Measurements from ENCODE around the gene GOLPH3L. TPM values are rescaled to one million over a fixed set of nuclear protein-coding genes. Genes with fewer than 3 reads are reported as not detected.
"Not testable (repeated sequence)": the region's sequence is repeated elsewhere in the genome, so short reads cannot be mapped to it uniquely, and the experiment has no call there.

GOLPH3L gene
- total RNA-seq, 3 donors from 2014 or later = 22.2 to 44.3 (median 31.8) TPM

GRCh38 chr1:150613061-150613920 is 83.7 kb downstream of the GOLPH3L start:
- Histone ChIP-seq H3K27ac (peak overlapping the region; percentile 87 to 93), H3K4me3 (peak overlapping the region in 2 of 3 donors; percentile 0 to 13), H3K27me3 (no peaks in the 10 kb centered on the region), H3K36me3 (no peaks in the 10 kb centered on the region), H3K4me1 (peaks cover 0 to 17% of the 10 kb centered on the region in 2 donors), H3K9me3 (no peaks in the 10 kb centered on the region)
- intact Hi-C loops (cut with DNase I; ENCODE audit: low total_unique reads) = no loop called here
- DNase-seq (ENCODE audit: low spot score in 2 of 2) = no peak
- TF ChIP-seq POLR2A (IDR thresholded peaks at IDR 0.05) (no peak), POLR2AphosphoS5 (IDR thresholded peaks at IDR 0.05) (no peak)
- TF ChIP-seq, protein P1, sequence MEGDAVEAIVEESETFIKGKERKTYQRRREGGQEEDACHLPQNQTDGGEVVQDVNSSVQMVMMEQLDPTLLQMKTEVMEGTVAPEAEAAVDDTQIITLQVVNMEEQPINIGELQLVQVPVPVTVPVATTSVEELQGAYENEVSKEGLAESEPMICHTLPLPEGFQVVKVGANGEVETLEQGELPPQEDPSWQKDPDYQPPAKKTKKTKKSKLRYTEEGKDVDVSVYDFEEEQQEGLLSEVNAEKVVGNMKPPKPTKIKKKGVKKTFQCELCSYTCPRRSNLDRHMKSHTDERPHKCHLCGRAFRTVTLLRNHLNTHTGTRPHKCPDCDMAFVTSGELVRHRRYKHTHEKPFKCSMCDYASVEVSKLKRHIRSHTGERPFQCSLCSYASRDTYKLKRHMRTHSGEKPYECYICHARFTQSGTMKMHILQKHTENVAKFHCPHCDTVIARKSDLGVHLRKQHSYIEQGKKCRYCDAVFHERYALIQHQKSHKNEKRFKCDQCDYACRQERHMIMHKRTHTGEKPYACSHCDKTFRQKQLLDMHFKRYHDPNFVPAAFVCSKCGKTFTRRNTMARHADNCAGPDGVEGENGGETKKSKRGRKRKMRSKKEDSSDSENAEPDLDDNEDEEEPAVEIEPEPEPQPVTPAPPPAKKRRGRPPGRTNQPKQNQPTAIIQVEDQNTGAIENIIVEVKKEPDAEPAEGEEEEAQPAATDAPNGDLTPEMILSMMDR (IDR thresholded peaks at IDR 0.05) = no peak

GRCh38 chr1:150612014-150612345 is 85.0 kb downstream of the GOLPH3L start:
- Histone ChIP-seq H3K4me1 (peaks cover 0 to 17% of the 10 kb centered on the region in 2 donors), H3K27me3 (no peaks in the 10 kb centered on the region), H3K27ac (peak overlapping the region; percentile 87 to 93), H3K36me3 (no peaks in the 10 kb centered on the region), H3K4me3 (peak overlapping the region in 1 of 3 donors; percentile 17), H3K9me3 (no peaks in the 10 kb centered on the region)
- intact Hi-C loops (cut with DNase I; ENCODE audit: low total_unique reads) = no loop called here
- no peak for DNase-seq (ENCODE audit: low spot score in 2 of 2)
- TF ChIP-seq POLR2A (IDR thresholded peaks at IDR 0.05) (no peak), POLR2AphosphoS5 (IDR thresholded peaks at IDR 0.05) (no peak)
- TF ChIP-seq, protein P1 (IDR thresholded peaks at IDR 0.05) = no peak

DNA sequence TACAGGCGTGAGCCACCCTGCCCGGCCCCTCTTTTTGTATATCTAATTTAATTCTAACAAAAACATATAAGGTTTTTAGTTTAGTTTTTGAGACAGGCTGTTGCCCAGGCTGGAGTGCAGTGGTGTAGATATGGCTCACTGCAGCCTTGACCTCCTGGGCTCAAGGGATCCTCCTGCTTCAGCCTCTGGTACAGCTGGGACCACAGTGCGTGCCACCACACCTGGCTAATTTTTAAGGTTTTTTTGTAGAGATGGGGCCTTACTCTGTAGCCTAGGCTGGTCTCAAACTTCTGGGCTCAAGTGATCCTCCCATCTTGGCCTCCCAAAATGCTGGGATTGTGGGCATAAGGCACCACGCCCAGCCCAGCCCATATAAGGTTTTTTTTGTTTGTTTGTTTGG is 86.4 kb downstream of the GOLPH3L start:
- Histone ChIP-seq H3K9me3 (no peaks in the 10 kb centered on the region), H3K27me3 (no peaks in the 10 kb centered on the region), H3K36me3 (no peaks in the 10 kb centered on the region), H3K4me1 (peaks cover 0 to 17% of the 10 kb centered on the region in 2 donors), H3K27ac (peak overlapping the region; percentile 87 to 93), H3K4me3 (no peak overlapping the region)
- intact Hi-C loops (cut with DNase I; ENCODE audit: low total_unique reads) = no loop called here
- no peak for TF ChIP-seq POLR2AphosphoS5 (IDR thresholded peaks at IDR 0.05)
- TF ChIP-seq POLR2A (IDR thresholded peaks at IDR 0.05) = no peak
- TF ChIP-seq, protein P1 (IDR thresholded peaks at IDR 0.05) = no peak
- DNase-seq (ENCODE audit: low spot score in 2 of 2) = no peak

DNA sequence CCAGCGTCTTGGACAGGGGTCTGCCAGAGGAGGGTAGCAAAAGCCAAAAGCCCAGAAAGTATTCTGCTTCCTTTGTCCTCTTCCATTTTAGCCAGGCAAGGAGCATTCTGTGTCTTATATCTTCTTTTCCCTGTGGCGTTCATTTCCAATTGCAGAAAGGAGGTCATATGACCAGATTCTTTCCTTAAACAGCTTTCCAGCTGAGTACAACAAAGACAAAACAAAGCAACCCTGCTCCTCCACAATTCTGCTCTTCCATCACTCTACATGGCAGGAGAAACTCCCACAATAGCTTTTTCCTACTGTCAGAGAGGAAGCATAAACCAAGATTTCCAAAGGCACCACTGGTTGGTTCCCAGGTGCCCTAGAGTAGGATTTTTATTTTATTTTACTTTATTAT is 87.2 kb downstream of the GOLPH3L start:
- H3K36me3 ChIP-seq = no peaks in the 10 kb centered on the region
- no peaks in the 10 kb centered on the region for H3K27me3 ChIP-seq
- no peak for DNase-seq (ENCODE audit: low spot score in 2 of 2)
- no peaks in the 10 kb centered on the region for H3K9me3 ChIP-seq
- no peak overlapping the region for H3K4me3 ChIP-seq
- intact Hi-C loops (cut with DNase I; ENCODE audit: low total_unique reads) = no loop called here
- peak overlapping the region; percentile 87 to 93 for H3K27ac ChIP-seq
- peaks cover 0 to 17% of the 10 kb centered on the region in 2 donors for H3K4me1 ChIP-seq
- no peak for TF ChIP-seq POLR2AphosphoS5 (IDR thresholded peaks at IDR 0.05)
- TF ChIP-seq, protein P1 (IDR thresholded peaks at IDR 0.05) = no peak
- no peak for TF ChIP-seq POLR2A (IDR thresholded peaks at IDR 0.05)

DNA sequence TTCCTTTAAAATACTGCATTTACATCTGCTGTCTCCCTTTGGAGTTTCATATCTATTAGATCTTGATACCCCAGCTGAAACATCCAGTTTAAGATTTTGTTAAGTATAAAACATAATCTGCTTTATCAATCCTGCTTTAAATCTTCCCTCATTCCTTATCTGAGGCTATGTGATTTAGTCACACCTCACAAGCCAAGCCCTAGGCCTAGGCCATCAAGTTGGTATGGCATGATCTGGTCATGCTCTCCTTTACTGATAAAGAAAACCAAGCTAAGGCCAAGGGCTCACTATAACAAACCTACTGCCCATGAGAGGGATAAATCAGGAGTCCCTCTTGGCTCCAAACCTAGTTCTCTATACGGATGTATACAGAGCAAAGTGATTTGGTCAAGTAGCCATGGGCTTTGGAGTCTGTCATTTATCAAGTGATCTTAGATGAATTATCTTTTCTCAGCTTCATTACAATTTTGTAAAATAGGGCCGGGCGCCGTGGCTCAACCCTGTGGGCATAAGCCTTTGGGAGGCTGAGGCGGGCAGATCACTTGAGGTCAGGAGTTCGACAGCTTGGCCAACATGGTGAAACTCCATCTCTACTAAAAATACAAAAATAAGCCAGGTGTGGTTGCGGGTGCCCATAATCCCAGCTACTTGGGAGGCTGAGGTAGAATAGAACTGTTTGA is 90.4 kb downstream of the GOLPH3L start:
- no peak for DNase-seq (ENCODE audit: low spot score in 2 of 2)
- H3K27ac ChIP-seq = peak overlapping the region in 1 of 2 donors; percentile 48
- TF ChIP-seq, protein P1 (IDR thresholded peaks at IDR 0.05) = no peak
- no peak for TF ChIP-seq POLR2AphosphoS5 (IDR thresholded peaks at IDR 0.05)
- TF ChIP-seq POLR2A (IDR thresholded peaks at IDR 0.05) = no peak
- no peaks in the 10 kb centered on the region for H3K36me3 ChIP-seq
- peaks cover 5 to 9% of the 10 kb centered on the region in 2 donors for H3K4me1 ChIP-seq
- no peaks in the 10 kb centered on the region for H3K9me3 ChIP-seq
- H3K27me3 ChIP-seq = no peaks in the 10 kb centered on the region
- H3K4me3 ChIP-seq = no peak overlapping the region
- intact Hi-C loops (cut with DNase I; ENCODE audit: low total_unique reads) = no loop called here

- H3K4me3 ChIP-seq; H3K9me3 ChIP-seq; intact Hi-C loops (cut with DNase I; ENCODE audit: low total_unique reads); H3K4me1 ChIP-seq; H3K36me3 ChIP-seq; H3K27me3 ChIP-seq; DNase-seq (ENCODE audit: low spot score in 2 of 2): not testable (repeated sequence)
- H3K27ac ChIP-seq = peak overlapping the region; percentile 93
These were observed 91.6 kb downstream of the GOLPH3L start for GRCh38 chr1:150605451-150605731.
